H1 (cell line): ENCODE results near the gene GALNT18. TPM values are rescaled to one million over a fixed set of nuclear protein-coding genes. Genes with fewer than 3 reads are reported as not detected.
A peak's percentile ranks its signal among the peaks of the same experiment; 100 is the strongest.

Experiments used
- CTCF ChIA-PET: fragments of 300-600 bp; sonication (Branson Sonifier 250); formaldehyde crosslinking; loops from one replicate; lab custom pipeline; 2021; ENCODE audit not compliant: partially characterized antibody; lab: Charles Lee
- POLR2A ChIA-PET: fragments of 300-600 bp; sonication (Branson Sonifier 250); formaldehyde crosslinking; loops from one replicate; lab custom pipeline; 2021; ENCODE audit warnings: inconsistent platforms; ENCODE audit not compliant: partially characterized antibody; lab: Charles Lee
- DNase-seq, 2 experiments: peaks; one replicate each; pipeline versions ENCODE4 v3.0.0 to v3.0.0-alpha.2; 2010 to 2022; ENCODE audit warnings: low spot score in 2 of 2, low read depth in 1 of 2, mixed read lengths in 1 of 2
- FAIRE-seq: peaks from 2 replicates; lab custom pipeline; 2011; peaks lifted over from hg19 to GRCh38; lab: Jason Lieb, UNC
- H2AFZ ChIP-seq: 2 replicates; pipeline ENCODE4 v1.8.1; 2012; ENCODE audit warnings: low read length, inconsistent platforms
- H2AK5ac ChIP-seq: 2 replicates; pipeline ENCODE4 v1.6.1; 2013; ENCODE audit warnings: low read depth, low read length
- H2BK120ac ChIP-seq: replicated peaks from 2 replicates; pipeline ENCODE3; 2013; ENCODE audit warnings: low read depth, low read length, inconsistent platforms
- H2BK12ac ChIP-seq: 2 replicates; pipeline ENCODE4 v1.6.1; 2013; ENCODE audit warnings: low read depth, low read length
- H2BK15ac ChIP-seq: 2 replicates; pipeline ENCODE4 v1.6.1; 2013; ENCODE audit warnings: low read length
- H2BK20ac ChIP-seq: 2 replicates; pipeline ENCODE4 v1.6.1; 2013; ENCODE audit warnings: low read length
- H2BK5ac ChIP-seq: 2 replicates; pipeline ENCODE4 v1.6.1; 2013; ENCODE audit warnings: low read depth, low read length
- H3K14ac ChIP-seq: 2 replicates; pipeline ENCODE4 v1.6.1; 2013; ENCODE audit warnings: inconsistent platforms; ENCODE audit not compliant: insufficient read length
- H3K18ac ChIP-seq: 2 replicates; pipeline ENCODE4 v1.6.1; 2013; ENCODE audit warnings: low read length; ENCODE audit errors: extremely low read depth
- H3K23ac ChIP-seq: 2 replicates; pipeline ENCODE4 v1.6.1; 2013; ENCODE audit warnings: inconsistent platforms; ENCODE audit not compliant: insufficient read length
- H3K23me2 ChIP-seq: 2 replicates; pipeline ENCODE4 v1.6.1; 2013; ENCODE audit warnings: low read depth, low read length
- H3K27ac ChIP-seq: 2 replicates; pipeline ENCODE4 v1.6.1; 2011; ENCODE audit warnings: low read depth, low read length, inconsistent platforms
- H3K27me3 ChIP-seq, 4 experiments: replicated peaks in 1 of 4; 1 replicate in 1 of 4; 2 replicates in 3 of 4; pipeline versions ENCODE4 v1.6.1 to v1.8.1; 2011 to 2013; ENCODE audit warnings: low read length in 3 of 4, mild to moderate bottlenecking in 3 of 4, inconsistent platforms in 2 of 4, mixed read lengths in 2 of 4, moderate library complexity in 1 of 4; ENCODE audit not compliant: control insufficient read depth in 3 of 4, insufficient read depth in 3 of 4; ENCODE audit errors: extremely low read depth in 1 of 4
- H3K36me3 ChIP-seq, 4 experiments: 2 replicates each; pipeline versions ENCODE4 v1.6.1 to v1.8.1; 2011 to 2013; ENCODE audit warnings: mild to moderate bottlenecking in 4 of 4, low read length in 3 of 4, moderate library complexity in 2 of 4, control low read depth in 1 of 4, inconsistent platforms in 1 of 4; ENCODE audit not compliant: insufficient read depth in 4 of 4, control insufficient read depth in 2 of 4
- H3K4ac ChIP-seq: replicated peaks from 2 replicates; pipeline ENCODE3; 2013; ENCODE audit warnings: low read length, low read depth, mixed read lengths, inconsistent platforms; ENCODE audit not compliant: insufficient read length
- H3K4me1 ChIP-seq, 4 experiments: replicated peaks in 1 of 4; 1 replicate in 1 of 4; 2 replicates in 3 of 4; pipeline versions ENCODE4 v1.6.1 to v1.8.1; 2011 to 2013; ENCODE audit warnings: low read length in 3 of 4, inconsistent platforms in 2 of 4, mixed read lengths in 1 of 4; ENCODE audit not compliant: insufficient read depth in 4 of 4, control insufficient read depth in 3 of 4
- H3K4me2 ChIP-seq, 2 experiments: 2 replicates each; pipeline versions ENCODE4 v1.6.1 to v1.8.1; 2011 to 2013; ENCODE audit warnings: low read depth in 2 of 2, low read length in 2 of 2, control low read depth in 1 of 2, inconsistent platforms in 1 of 2, mild to moderate bottlenecking in 1 of 2; ENCODE audit not compliant: insufficient read depth in 1 of 2
- H3K4me3 ChIP-seq, 4 experiments: fragments of 200-600, 300-600 bp in 1 of 4; sonication (generic), shearing (Covaris generic), sonication (Bioruptor Twin) in 1 of 4; 2 replicates each; pipeline versions ENCODE4 v1.5.1 to v1.8.1; 2011 to 2016; ENCODE audit warnings: low read length in 4 of 4, low read depth in 3 of 4, control low read depth in 2 of 4, inconsistent platforms in 2 of 4, mild to moderate bottlenecking in 2 of 4, mixed read lengths in 1 of 4, moderate library complexity in 1 of 4; ENCODE audit not compliant: insufficient read depth in 2 of 4; ENCODE audit errors: extremely low read depth in 1 of 4
- H3K56ac ChIP-seq: replicated peaks from 2 replicates; pipeline ENCODE3; 2013; ENCODE audit warnings: low read depth, mild to moderate bottlenecking, mixed read lengths, low read length, inconsistent platforms; ENCODE audit not compliant: insufficient read length
- H3K79me1 ChIP-seq: 2 replicates; pipeline ENCODE4 v1.6.1; 2013; ENCODE audit warnings: low read depth, low read length, control low read depth
- H3K79me2 ChIP-seq, 2 experiments: 2 replicates each; pipeline versions ENCODE4 v1.6.1 to v1.8.1; 2012 to 2013; ENCODE audit warnings: low read length in 2 of 2, mild to moderate bottlenecking in 2 of 2, inconsistent platforms in 1 of 2; ENCODE audit not compliant: insufficient read depth in 2 of 2, control insufficient read depth in 1 of 2
- H3K9ac ChIP-seq, 4 experiments: replicated peaks in 1 of 4; 1 replicate in 1 of 4; 2 replicates in 3 of 4; pipeline versions ENCODE4 v1.6.1 to v1.8.1; 2011 to 2013; ENCODE audit warnings: low read depth in 3 of 4, low read length in 3 of 4, control low read depth in 2 of 4, mild to moderate bottlenecking in 2 of 4, moderate library complexity in 2 of 4, inconsistent platforms in 1 of 4; ENCODE audit errors: extremely low read depth in 1 of 4
- H3K9me3 ChIP-seq, 2 experiments: 2 replicates each; pipeline versions ENCODE4 v1.6.1 to v1.8.1; 2012 to 2013; ENCODE audit warnings: mild to moderate bottlenecking in 2 of 2, moderate library complexity in 2 of 2, control low read depth in 1 of 2, inconsistent platforms in 1 of 2, low read depth in 1 of 2, low read length in 1 of 2, mixed read lengths in 1 of 2; ENCODE audit not compliant: insufficient read depth in 2 of 2
- H4K20me1 ChIP-seq, 2 experiments: replicated peaks in 1 of 2; 2 replicates each; pipeline versions ENCODE3 to v1.8.1; 2011 to 2013; ENCODE audit warnings: inconsistent platforms in 2 of 2, low read length in 2 of 2, mild to moderate bottlenecking in 1 of 2; ENCODE audit not compliant: insufficient read depth in 2 of 2, control insufficient read depth in 1 of 2
- H4K5ac ChIP-seq: 2 replicates; pipeline ENCODE4 v1.6.1; 2013; ENCODE audit warnings: low read length, low read depth, mixed read lengths, inconsistent platforms; ENCODE audit not compliant: insufficient read length
- H4K8ac ChIP-seq: 2 replicates; pipeline ENCODE4 v1.8.0; 2013; ENCODE audit warnings: mild to moderate bottlenecking, moderate library complexity, low read length, inconsistent platforms; ENCODE audit not compliant: insufficient read depth; ENCODE audit errors: extremely low read depth
- H4K91ac ChIP-seq: replicated peaks from 2 replicates; pipeline ENCODE3; 2013; ENCODE audit warnings: low read length, mixed read lengths, inconsistent platforms; ENCODE audit not compliant: insufficient read length
- CREB1 ChIP-seq: IDR thresholded peaks from 2 replicates; pipeline ENCODE4 v1.6.1; 2012; ENCODE audit warnings: inconsistent platforms
- RFX5 ChIP-seq: IDR thresholded peaks from 2 replicates; pipeline ENCODE4 v1.6.1; 2011; ENCODE audit warnings: low read depth, low read length, improper control_type of control experiment, borderline replicate concordance
- WGBS, 2 experiments: shearing (Covaris generic) in 1 of 2; methylation state at CpG; one replicate each; pipeline versions ENCODE4 v1.1.6 to v1.1.7; 2013 to 2015; ENCODE audit warnings: low lambda C conversion rate in 2 of 2, mixed read lengths in 2 of 2, inconsistent platforms in 1 of 2, low coverage in 1 of 2, missing lambda C conversion rate in 1 of 2; ENCODE audit not compliant: insufficient replicate concordance in 2 of 2, insufficient coverage in 1 of 2, insufficient read length in 1 of 2; ENCODE audit errors: extremely low coverage in 1 of 2, missing lambda C conversion rate in 1 of 2; 5-methylcytosine and 5-hydroxymethylcytosine counted together
- polyA plus RNA-seq, 7 experiments: library from polyadenylated mRNA; depleted of rRNA in 3 of 7; stranded (reverse) in 5 of 7; unstranded in 2 of 7; fragments of >200 nt in 5 of 7; fragments of 200-250 nt in 2 of 7; gene quantifications; 1 replicate in 5 of 7; 2 replicates in 1 of 7; 4 replicates in 1 of 7; pipeline versions ENCODE4 v1.2.1 to v1.2.3, GENCODE V29; 2011 to 2013; ENCODE audit warnings: missing spikeins in 2 of 7, mixed read lengths in 2 of 7
- total RNA-seq: library from RNA; stranded (reverse); fragmentation: NEBNext Ultra II Directional; extraction: Animal tissue kit (Norgen Biotek cat#: 25700); gene quantifications from 2 replicates; pipeline ENCODE4 v1.2.1, GENCODE V29; 2021

The GALNT18 gene
- total and polyA plus RNA-seq, 2 of the 8 experiments (the other 6 are each of a cell fraction or from before 2014, with no cell fraction given) = 6.0 to 9.4 TPM

- H2BK12ac ChIP-seq = no peak overlapping the region
- H4K5ac ChIP-seq = no peak overlapping the region
- no peaks in the 10 kb centered on the region for H3K23me2 ChIP-seq
- no peak overlapping the region for H3K18ac ChIP-seq
- H3K79me1 ChIP-seq = no peaks in the 10 kb centered on the region
- no peak for TF ChIP-seq CREB1
- TF ChIP-seq RFX5 = no peak
- H3K9me3 ChIP-seq = no peaks in the 10 kb centered on the region
- peaks cover 0 to 2% (median 0%) of the 10 kb centered on the region in 4 experiments; a peak in 2 of 7 replicates for H3K4me1 ChIP-seq
- no peak overlapping the region for H2BK20ac ChIP-seq
- 0 out of 2 replicates have a peak overlapping the region, but pooled peaks have one; percentile 11 for H2AK5ac ChIP-seq
- H3K56ac ChIP-seq = no peak overlapping the region
- H4K8ac ChIP-seq = no peak overlapping the region
- DNase-seq (no peak), FAIRE-seq (no peak)
- no peak overlapping the region for H2BK15ac ChIP-seq
- H4K20me1 ChIP-seq = no peaks in the 10 kb centered on the region
- no peak overlapping the region for H3K4me2 ChIP-seq
- CTCF ChIA-PET = interaction anchor here (0.9 to 1.4 kb wide), 3 partner anchors 12 to 186 kb away, joined by 3 read pairs; no protein-coding TSS in a partner anchor
- H3K36me3 ChIP-seq = no peaks in the 10 kb centered on the region
- H4K91ac ChIP-seq = no peak overlapping the region
- WGBS, 2 experiments = 89% methylated on average over 6 of the region's 6 CpGs; no CpG with 5 or more reads in 1 of the 2 experiments
- H2BK120ac ChIP-seq = no peak overlapping the region
- POLR2A ChIA-PET = interaction anchor here (0.6 to 0.8 kb wide), 2 partner anchors 12 to 66 kb away, joined by 3 to 6 read pairs; no protein-coding TSS in a partner anchor
- no peak overlapping the region for H3K4ac ChIP-seq
- H3K14ac ChIP-seq = no peak overlapping the region
- H3K79me2 ChIP-seq = no peaks in the 10 kb centered on the region
- no peak overlapping the region for H3K23ac ChIP-seq
- H3K9ac ChIP-seq = no peak overlapping the region
- H2BK5ac ChIP-seq = no peak overlapping the region
- H3K4me3 ChIP-seq = no peak overlapping the region
- no peak overlapping the region for H3K27ac ChIP-seq
- H3K27me3 ChIP-seq = 0 out of 7 replicates have a peak, but pooled peaks cover 0 to 5% (median 0%) of the 10 kb centered on the region in 4 experiments
- H2AFZ ChIP-seq = no peak overlapping the region
Measured at GRCh38 chr11:11370962-11371303, 250.9 kb downstream of the GALNT18 start.
